H1 (cell line): Measurements from ENCODE around the gene RAP1GAP.

ENCODE experiments used
- EP300 ChIP-seq, 2 experiments: IDR thresholded peaks; 1 replicate in 1 of 2; 2 replicates in 1 of 2; pipeline ENCODE4 v1.6.1; 2011 to 2012; ENCODE audit warnings: low read depth in 2 of 2, low read length in 2 of 2, mild to moderate bottlenecking in 2 of 2, borderline replicate concordance in 1 of 2, inconsistent platforms in 1 of 2, moderate library complexity in 1 of 2
- GTF2F1 ChIP-seq: IDR thresholded peaks from 2 replicates; pipeline ENCODE4 v1.6.1; 2012; ENCODE audit warnings: low read depth, low read length, improper control_type of control experiment, borderline replicate concordance
- POLR2A ChIP-seq, 2 experiments: IDR thresholded peaks; 1 replicate in 1 of 2; 2 replicates in 1 of 2; pipeline ENCODE4 v1.6.1; 2011; ENCODE audit warnings: low read depth in 2 of 2, low read length in 2 of 2, mild to moderate bottlenecking in 2 of 2; ENCODE audit errors: control extremely low read depth in 1 of 2
- POLR2AphosphoS5 ChIP-seq: IDR thresholded peaks from 2 replicates; pipeline ENCODE4 v1.6.1; 2011; ENCODE audit warnings: low read depth, low read length
- TF ChIP-seq, protein P1 (sequence below), 3 experiments: IDR thresholded peaks; 1 replicate in 2 of 3; 2 replicates in 1 of 3; pipeline versions ENCODE4 v1.5.1 to v1.6.1; 2011; ENCODE audit warnings: low read length in 3 of 3, mild to moderate bottlenecking in 3 of 3, inconsistent platforms in 2 of 3, low read depth in 1 of 3, moderate library complexity in 1 of 3; ENCODE audit not compliant: insufficient read depth in 1 of 3; ENCODE audit errors: control extremely low read depth in 1 of 3

DNA sequence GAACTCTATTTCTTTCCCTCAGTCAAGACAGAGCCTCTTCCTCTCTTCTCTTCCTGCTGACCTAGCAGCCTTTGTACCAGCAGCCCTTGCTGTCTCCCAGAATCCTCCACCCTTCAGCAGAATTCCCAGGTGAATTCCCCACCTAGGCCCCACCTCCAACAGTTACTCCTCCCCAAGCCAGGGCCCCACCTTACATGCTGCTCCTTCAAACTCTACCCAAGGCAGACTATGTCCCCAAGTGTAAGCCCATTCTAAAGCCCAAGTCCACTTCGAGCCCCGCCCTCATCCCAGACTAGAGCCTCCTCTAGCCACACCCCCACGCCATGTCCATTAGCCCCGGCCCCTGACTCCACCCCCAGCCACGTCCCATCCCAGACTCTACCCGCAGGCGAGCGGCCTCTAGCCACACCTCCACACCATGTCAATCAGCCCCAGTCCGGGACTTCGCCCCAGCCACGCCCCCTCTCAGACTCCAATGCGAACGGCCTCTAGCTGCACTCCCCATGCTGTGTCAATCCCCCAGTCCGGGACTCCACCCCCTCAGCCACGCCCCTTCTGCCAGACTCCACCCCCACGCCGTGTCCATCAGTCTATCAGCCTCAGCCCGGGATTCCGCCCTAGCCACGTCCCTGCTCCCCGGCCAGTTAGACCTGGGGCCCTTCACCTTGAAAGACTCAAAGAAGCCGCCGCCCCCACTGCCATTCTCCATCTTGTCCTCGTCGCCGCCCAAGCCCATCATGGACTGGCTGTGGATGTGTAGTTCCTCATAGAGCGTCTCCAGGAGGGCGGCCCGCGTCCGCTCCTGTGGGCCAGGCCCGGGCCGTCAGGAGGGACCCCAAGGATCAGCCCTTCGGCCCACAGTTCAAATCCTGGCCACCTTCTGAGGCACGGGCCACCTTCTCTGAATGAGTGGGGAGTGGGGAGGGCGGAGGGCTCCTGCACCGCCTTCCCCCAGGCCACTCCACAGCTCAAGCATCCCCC, 61.3 kb downstream of the RAP1GAP start:
- TF ChIP-seq, protein P1, sequence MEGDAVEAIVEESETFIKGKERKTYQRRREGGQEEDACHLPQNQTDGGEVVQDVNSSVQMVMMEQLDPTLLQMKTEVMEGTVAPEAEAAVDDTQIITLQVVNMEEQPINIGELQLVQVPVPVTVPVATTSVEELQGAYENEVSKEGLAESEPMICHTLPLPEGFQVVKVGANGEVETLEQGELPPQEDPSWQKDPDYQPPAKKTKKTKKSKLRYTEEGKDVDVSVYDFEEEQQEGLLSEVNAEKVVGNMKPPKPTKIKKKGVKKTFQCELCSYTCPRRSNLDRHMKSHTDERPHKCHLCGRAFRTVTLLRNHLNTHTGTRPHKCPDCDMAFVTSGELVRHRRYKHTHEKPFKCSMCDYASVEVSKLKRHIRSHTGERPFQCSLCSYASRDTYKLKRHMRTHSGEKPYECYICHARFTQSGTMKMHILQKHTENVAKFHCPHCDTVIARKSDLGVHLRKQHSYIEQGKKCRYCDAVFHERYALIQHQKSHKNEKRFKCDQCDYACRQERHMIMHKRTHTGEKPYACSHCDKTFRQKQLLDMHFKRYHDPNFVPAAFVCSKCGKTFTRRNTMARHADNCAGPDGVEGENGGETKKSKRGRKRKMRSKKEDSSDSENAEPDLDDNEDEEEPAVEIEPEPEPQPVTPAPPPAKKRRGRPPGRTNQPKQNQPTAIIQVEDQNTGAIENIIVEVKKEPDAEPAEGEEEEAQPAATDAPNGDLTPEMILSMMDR (IDR thresholded peaks at IDR 0.05; ENCODE audit: control extremely low read depth in 1 of 3, insufficient read depth in 1 of 3, low read depth in 1 of 3, low read length in 3 of 3), result no peak
- TF ChIP-seq POLR2A (IDR thresholded peaks at IDR 0.05; ENCODE audit: control extremely low read depth in 1 of 2, low read depth in 2 of 2, low read length in 2 of 2) (no peak), POLR2AphosphoS5 (no peak), EP300 (IDR thresholded peaks at IDR 0.05; ENCODE audit: borderline replicate concordance in 1 of 2, low read depth in 2 of 2, low read length in 2 of 2) (no peak), GTF2F1 (no peak)
